OCI-LY3 (cell line): Measurements from ENCODE around the gene BAIAP2L1.

Source experiments
- H2AFZ ChIP-seq: fragments of 200-600, 300-600 bp; shearing (Covaris generic); 2 replicates; pipeline ENCODE4 v1.6.0; 2014; ENCODE audit warnings: antibody characterized with exemption, low read depth, low read length
- H3K27ac ChIP-seq: fragments of 200-600, 300-600 bp; sonication (generic); 2 replicates; pipeline ENCODE4 v1.5.1; 2014; ENCODE audit warnings: mild to moderate bottlenecking, low read length, moderate library complexity, mixed read lengths
- H3K27me3 ChIP-seq: fragments of 200-600, 300-600 bp; sonication (generic); 2 replicates; pipeline ENCODE4 v1.6.1; 2014; ENCODE audit warnings: low read depth, low read length, mixed read lengths
- H3K36me3 ChIP-seq: fragments of 200-600, 300-600 bp; sonication (generic); replicated peaks from 2 replicates; pipeline ENCODE3; 2014; ENCODE audit warnings: low read depth, low read length, mixed read lengths
- H3K4me1 ChIP-seq: fragments of 300-600, 200-600 bp; sonication (generic); 2 replicates; pipeline ENCODE4 v1.6.1; 2014; ENCODE audit warnings: low read length, mixed read lengths
- H3K4me2 ChIP-seq: fragments of 200-600, 300-600 bp; sonication (generic); 2 replicates; pipeline ENCODE4 v1.6.1; 2014; ENCODE audit warnings: low read length, mixed read lengths
- H3K4me3 ChIP-seq: fragments of 300-600, 200-600 bp; sonication (generic); 2 replicates; pipeline ENCODE4 v1.5.1; 2014; ENCODE audit warnings: antibody characterized with exemption, mild to moderate bottlenecking, low read length, moderate library complexity
- H3K79me2 ChIP-seq: fragments of 300-600, 200-600 bp; shearing (Covaris generic); 2 replicates; pipeline ENCODE4 v1.6.1; 2014; ENCODE audit warnings: mild to moderate bottlenecking, low read length, mixed read lengths
- H3K9ac ChIP-seq: fragments of 300-600, 200-600 bp; shearing (Covaris generic); 2 replicates; pipeline ENCODE4 v1.6.0; 2014; ENCODE audit warnings: mild to moderate bottlenecking, low read length, moderate library complexity
- H3K9me3 ChIP-seq: fragments of 200-600, 300-600 bp; shearing (Covaris generic); 2 replicates; pipeline ENCODE4 v1.6.1; 2014; ENCODE audit warnings: low read length, mixed read lengths; ENCODE audit not compliant: insufficient read depth
- H4K20me1 ChIP-seq: fragments of 200-600, 300-600 bp; sonication (generic); 2 replicates; pipeline ENCODE4 v1.6.1; 2016; ENCODE audit warnings: low read length, mixed read lengths; ENCODE audit not compliant: insufficient read depth
- EZH2phosphoT487 ChIP-seq: fragments of 200-600 bp; shearing (Covaris generic); IDR thresholded peaks from 2 replicates; pipeline ENCODE4 v1.6.1; 2018; ENCODE audit warnings: antibody characterized with exemption, mixed run types, low read depth
- TF ChIP-seq, protein P1 (sequence below): fragments of 200-600, 300-600 bp; sonication (generic); IDR thresholded peaks from 2 replicates; pipeline ENCODE4 v1.5.1; 2014; ENCODE audit warnings: antibody characterized with exemption, low read length, low read depth

Gene BAIAP2L1

DNA sequence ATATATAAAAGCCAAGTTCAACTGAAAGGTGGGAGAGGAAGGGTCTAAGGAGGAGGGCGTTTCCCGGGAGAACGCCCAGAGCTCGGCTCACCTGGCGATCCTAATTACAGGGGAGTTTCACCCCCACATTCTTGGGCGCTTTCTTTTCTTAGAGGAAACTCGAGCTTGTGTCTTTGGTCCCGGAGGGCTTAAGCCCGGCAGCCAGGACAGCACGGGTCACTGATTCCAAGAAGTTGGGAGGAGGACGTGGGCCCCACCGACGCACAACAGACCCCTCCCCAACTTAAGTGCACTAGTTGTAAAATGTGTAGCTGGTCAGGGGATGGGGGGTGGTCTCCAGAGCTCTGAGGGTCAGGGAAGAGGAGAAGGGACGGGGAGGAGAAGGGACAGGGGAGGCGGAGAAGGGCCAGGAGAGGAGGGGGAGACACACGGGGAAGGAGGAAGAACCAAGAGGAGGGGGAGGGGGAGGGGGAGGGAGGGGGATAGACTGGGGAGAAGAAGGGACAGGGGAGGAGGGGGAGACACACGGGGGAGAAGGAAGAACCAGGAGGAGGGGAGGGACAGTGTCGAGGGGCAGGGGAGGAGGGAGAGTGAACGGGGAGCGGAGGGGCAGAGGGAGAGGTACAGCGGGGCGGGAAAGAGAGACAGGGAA lies 874 bp downstream of the BAIAP2L1 start:
- no peak overlapping the region for H3K4me3 ChIP-seq
- no peaks in the 10 kb centered on the region for H3K36me3 ChIP-seq
- peaks cover 16% of the 10 kb centered on the region for H3K27me3 ChIP-seq
- no peaks in the 10 kb centered on the region for H3K9me3 ChIP-seq
- H3K27ac ChIP-seq: no peak overlapping the region
- peaks cover 31% of the 10 kb centered on the region for H3K4me1 ChIP-seq
- no peaks in the 10 kb centered on the region for H4K20me1 ChIP-seq
- no peaks in the 10 kb centered on the region for H3K79me2 ChIP-seq
- peak overlapping the region; percentile 25; the same call in 1 of the 2 replicates for H3K4me2 ChIP-seq
- TF ChIP-seq EZH2phosphoT487: no peak
- TF ChIP-seq, protein P1, sequence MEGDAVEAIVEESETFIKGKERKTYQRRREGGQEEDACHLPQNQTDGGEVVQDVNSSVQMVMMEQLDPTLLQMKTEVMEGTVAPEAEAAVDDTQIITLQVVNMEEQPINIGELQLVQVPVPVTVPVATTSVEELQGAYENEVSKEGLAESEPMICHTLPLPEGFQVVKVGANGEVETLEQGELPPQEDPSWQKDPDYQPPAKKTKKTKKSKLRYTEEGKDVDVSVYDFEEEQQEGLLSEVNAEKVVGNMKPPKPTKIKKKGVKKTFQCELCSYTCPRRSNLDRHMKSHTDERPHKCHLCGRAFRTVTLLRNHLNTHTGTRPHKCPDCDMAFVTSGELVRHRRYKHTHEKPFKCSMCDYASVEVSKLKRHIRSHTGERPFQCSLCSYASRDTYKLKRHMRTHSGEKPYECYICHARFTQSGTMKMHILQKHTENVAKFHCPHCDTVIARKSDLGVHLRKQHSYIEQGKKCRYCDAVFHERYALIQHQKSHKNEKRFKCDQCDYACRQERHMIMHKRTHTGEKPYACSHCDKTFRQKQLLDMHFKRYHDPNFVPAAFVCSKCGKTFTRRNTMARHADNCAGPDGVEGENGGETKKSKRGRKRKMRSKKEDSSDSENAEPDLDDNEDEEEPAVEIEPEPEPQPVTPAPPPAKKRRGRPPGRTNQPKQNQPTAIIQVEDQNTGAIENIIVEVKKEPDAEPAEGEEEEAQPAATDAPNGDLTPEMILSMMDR: no peak
- H2AFZ ChIP-seq: no peak overlapping the region
- H3K9ac ChIP-seq: no peak overlapping the region

GRCh38 chr7:98399462-98399861 lies 1.4 kb downstream of the BAIAP2L1 start:
- peaks cover 10% of the 10 kb centered on the region for H3K27me3 ChIP-seq
- no peaks in the 10 kb centered on the region for H3K36me3 ChIP-seq
- H3K4me3 ChIP-seq: no peak overlapping the region
- no peak overlapping the region for H3K9ac ChIP-seq
- H4K20me1 ChIP-seq: no peaks in the 10 kb centered on the region
- peaks cover 25% of the 10 kb centered on the region for H3K4me1 ChIP-seq
- H3K79me2 ChIP-seq: no peaks in the 10 kb centered on the region
- H3K27ac ChIP-seq: no peak overlapping the region
- no peaks in the 10 kb centered on the region for H3K9me3 ChIP-seq
- H3K4me2 ChIP-seq: peak overlapping the region; percentile 25
- TF ChIP-seq EZH2phosphoT487: no peak
- TF ChIP-seq, protein P1: no peak
- no peak overlapping the region for H2AFZ ChIP-seq

DNA sequence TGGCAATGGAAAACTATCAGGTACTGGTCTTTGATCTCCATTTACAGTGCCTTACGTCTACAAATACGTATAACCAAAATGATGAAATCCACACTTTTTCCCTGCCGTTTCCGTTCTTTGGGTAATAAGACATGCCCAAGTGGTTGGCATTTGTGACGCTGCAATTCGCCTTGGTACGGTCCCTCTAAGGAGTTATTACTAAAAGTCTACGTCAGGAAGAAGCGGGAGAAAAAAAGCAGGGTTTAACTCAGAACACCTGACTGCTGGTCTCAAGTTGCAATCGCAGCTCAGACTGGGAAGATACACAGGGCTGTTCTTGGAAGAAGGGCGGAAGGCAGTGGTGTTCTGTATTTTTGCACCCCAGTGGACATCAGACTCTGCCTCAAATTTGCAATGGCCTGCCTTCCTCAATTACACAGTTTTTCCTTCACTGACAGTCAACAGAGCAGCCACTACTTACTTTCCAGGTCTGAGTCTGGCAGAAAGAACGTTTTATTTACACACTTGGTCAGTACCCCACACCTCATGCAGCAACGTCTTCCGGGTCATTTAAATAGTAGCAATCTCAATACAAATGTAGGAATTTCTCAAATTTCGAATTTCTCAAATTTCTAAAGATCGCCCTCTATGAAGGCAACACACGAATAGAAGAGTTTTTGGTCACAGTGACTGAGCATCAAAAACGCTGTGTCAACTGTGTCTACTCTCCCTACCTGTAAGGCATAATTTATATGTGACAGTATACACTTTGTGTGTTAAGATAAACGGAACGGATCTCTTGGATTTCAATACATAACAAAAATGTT lies 2.1 kb downstream of the BAIAP2L1 start:
- no peaks in the 10 kb centered on the region for H4K20me1 ChIP-seq
- TF ChIP-seq, protein P1: no peak
- no peak for TF ChIP-seq EZH2phosphoT487
- H3K9me3 ChIP-seq: no peaks in the 10 kb centered on the region
- H3K4me2 ChIP-seq: peak overlapping the region; percentile 25
- no peak overlapping the region for H2AFZ ChIP-seq
- no peak overlapping the region for H3K4me3 ChIP-seq
- H3K79me2 ChIP-seq: no peaks in the 10 kb centered on the region
- H3K36me3 ChIP-seq: no peaks in the 10 kb centered on the region
- no peak overlapping the region for H3K27ac ChIP-seq
- H3K4me1 ChIP-seq: peaks cover 18% of the 10 kb centered on the region
- H3K9ac ChIP-seq: no peak overlapping the region
- H3K27me3 ChIP-seq: peaks cover 9% of the 10 kb centered on the region; the same call in 1 of the 2 replicates

DNA sequence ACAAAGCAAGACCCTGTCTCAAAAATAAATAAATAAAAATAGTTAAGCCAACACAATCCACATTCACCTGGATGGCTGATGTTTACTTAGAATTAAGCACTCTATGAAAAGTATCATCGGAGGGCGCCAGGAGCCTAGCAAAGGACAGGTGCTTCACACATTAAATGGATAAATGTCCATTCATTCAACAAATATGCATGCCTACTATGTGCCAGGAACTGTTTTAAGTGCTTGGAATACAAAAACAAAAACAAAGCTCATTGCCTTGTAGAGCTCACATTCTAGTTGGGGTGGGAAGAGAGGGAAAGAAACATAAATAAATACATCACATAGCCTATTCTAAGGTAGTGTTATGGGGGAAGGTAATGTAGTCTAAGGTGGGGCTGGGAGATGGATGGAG lies 4.1 kb downstream of the BAIAP2L1 start:
- no peak overlapping the region for H2AFZ ChIP-seq
- H3K79me2 ChIP-seq: no peaks in the 10 kb centered on the region
- H3K36me3 ChIP-seq: no peaks in the 10 kb centered on the region
- peaks cover 9% of the 10 kb centered on the region; the same call in 1 of the 2 replicates for H3K27me3 ChIP-seq
- H3K4me1 ChIP-seq: peaks cover 12% of the 10 kb centered on the region
- no peak overlapping the region for H3K9ac ChIP-seq
- TF ChIP-seq EZH2phosphoT487: no peak
- TF ChIP-seq, protein P1: no peak
- no peak overlapping the region for H3K27ac ChIP-seq
- H4K20me1 ChIP-seq: no peaks in the 10 kb centered on the region
- no peak overlapping the region for H3K4me3 ChIP-seq
- H3K9me3 ChIP-seq: no peaks in the 10 kb centered on the region
- no peak overlapping the region for H3K4me2 ChIP-seq
